ENCODE measurements around the gene THAP7. TPM values are rescaled to one million over a fixed set of nuclear protein-coding genes. Genes with fewer than 3 reads are reported as not detected.

Gene THAP7
- total RNA-seq, 1 donor from 2014 or later, result 22.0 TPM

GRCh38 chr22:20963201-20964052 is 38.5 kb downstream of the THAP7 start:
- H3K4me1 Mint-ChIP-seq, result peaks cover 6% of the 10 kb centered on the region
- H3K27ac Mint-ChIP-seq, result no peak overlapping the region
- no peaks in the 10 kb centered on the region for H3K36me3 Mint-ChIP-seq
- DNase-seq (ENCODE audit: low spot score in 2 of 2, unreplicated experiment in 2 of 2), result no peak
- H3K9me3 Mint-ChIP-seq, result no peaks in the 10 kb centered on the region
- no peak for TF ChIP-seq CTCF (IDR thresholded peaks at IDR 0.05; ENCODE audit: unreplicated experiment)
- H3K27me3 Mint-ChIP-seq (ENCODE audit: low read depth), result peaks cover 22% of the 10 kb centered on the region
- peak overlapping the region; percentile 75 for H3K4me3 Mint-ChIP-seq

DNA sequence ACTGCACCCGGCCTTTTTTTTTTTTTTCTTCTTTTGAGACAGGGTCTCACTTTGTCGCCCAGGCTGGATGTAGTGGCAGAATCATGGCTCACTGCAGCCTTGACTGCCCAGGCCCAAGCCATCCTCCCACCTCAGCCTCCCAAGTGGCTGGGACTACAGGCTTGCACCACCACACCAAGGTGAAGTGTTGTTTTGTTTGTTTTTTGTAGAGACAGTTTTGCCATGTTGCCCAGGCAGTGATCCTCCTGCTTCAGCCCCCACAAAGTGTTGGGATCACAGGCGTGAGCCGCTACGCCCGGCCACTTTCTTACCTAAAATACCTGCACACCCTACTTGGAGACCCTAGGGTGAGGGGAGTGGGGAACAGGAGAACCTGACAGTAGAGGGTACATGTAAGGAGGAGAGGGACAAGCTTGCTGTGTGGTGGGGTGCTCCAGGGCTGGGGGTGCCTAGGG is 39.4 kb downstream of the THAP7 start:
- no peak for TF ChIP-seq CTCF (IDR thresholded peaks at IDR 0.05; ENCODE audit: unreplicated experiment)
- H3K4me3 Mint-ChIP-seq, result no peak overlapping the region
- no peaks in the 10 kb centered on the region for H3K9me3 Mint-ChIP-seq
- no peak for DNase-seq (ENCODE audit: low spot score in 2 of 2, unreplicated experiment in 2 of 2)
- peaks cover 13% of the 10 kb centered on the region for H3K4me1 Mint-ChIP-seq
- H3K27ac Mint-ChIP-seq, result no peak overlapping the region
- peaks cover 29% of the 10 kb centered on the region for H3K27me3 Mint-ChIP-seq (ENCODE audit: low read depth)
- no peaks in the 10 kb centered on the region for H3K36me3 Mint-ChIP-seq

DNA sequence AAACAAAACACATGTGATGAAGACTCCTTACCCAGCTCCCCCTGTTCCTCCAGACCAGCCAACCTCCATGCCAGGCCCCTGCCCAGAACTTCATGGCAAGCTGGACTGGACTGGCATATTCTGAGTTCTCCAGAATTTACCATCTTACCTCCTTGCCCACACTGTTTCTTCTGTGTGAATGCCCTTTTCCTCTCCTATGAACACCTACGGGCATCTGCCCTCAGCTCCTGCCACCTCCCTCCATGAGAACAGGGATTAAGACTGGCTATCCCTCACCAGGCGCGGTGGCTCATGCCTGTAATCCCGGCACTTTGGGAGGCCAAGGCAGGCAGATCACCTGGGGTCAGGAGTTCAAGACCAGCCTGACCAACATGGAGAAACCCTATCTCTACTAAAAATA is 41.3 kb downstream of the THAP7 start:
- Mint-ChIP-seq H3K27ac (no peak overlapping the region), H3K36me3 (no peaks in the 10 kb centered on the region), H3K27me3 (ENCODE audit: low read depth) (peaks cover 31% of the 10 kb centered on the region), H3K9me3 (no peaks in the 10 kb centered on the region), H3K4me3 (no peak overlapping the region), H3K4me1 (peaks cover 13% of the 10 kb centered on the region)
- no peak for TF ChIP-seq CTCF (IDR thresholded peaks at IDR 0.05; ENCODE audit: unreplicated experiment)
- DNase-seq (ENCODE audit: low spot score in 2 of 2, unreplicated experiment in 2 of 2), result no peak

DNA sequence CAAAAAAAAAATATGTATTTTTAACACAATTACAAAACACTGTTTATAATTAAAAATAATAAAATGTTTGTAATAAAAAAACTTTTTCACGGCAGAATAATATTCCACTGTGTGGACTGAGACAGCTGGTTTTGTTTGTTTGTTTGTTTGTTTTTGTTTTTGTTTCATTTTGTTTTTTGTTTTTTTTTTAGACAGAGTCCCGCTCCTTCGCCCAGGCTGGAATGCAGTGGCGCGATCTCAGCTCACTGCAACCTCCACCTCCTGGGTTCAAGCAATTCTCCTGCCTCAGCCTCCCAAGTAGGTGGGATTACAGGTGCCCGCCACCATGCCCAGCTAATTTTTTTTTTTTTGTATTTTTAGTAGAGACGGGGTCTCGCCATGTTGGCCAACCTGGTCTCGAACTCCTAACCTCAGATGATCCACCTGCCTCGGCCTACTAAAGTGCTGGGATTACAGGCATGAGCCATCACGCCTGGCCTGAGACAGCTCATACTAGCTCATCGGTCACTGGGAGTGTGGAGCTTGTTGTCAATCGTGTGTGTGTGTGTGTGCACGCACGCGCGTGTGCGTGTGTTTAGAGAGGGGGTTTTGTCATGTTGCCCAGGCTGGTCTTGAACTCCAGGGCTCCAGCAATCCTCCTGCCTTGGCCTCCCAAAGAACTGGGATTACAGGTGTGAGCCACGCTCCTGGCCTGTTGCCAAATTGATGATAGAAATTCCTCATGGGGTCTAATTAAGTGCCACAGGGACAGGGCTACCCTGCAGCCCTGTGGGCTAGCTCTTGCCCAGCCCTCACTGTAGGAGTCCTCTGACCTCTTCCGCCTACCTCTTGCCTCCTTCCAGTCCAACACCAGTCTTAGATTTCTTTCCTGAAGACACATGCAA is 42.1 kb downstream of the THAP7 start:
- Mint-ChIP-seq H3K4me1 (peaks cover 13% of the 10 kb centered on the region), H3K27ac (no peak overlapping the region), H3K4me3 (peak overlapping the region; percentile 15), H3K9me3 (no peaks in the 10 kb centered on the region), H3K27me3 (ENCODE audit: low read depth) (peaks cover 27% of the 10 kb centered on the region), H3K36me3 (no peaks in the 10 kb centered on the region)
- TF ChIP-seq CTCF (IDR thresholded peaks at IDR 0.05; ENCODE audit: unreplicated experiment), result no peak
- no peak for DNase-seq (ENCODE audit: low spot score in 2 of 2, unreplicated experiment in 2 of 2)

DNA sequence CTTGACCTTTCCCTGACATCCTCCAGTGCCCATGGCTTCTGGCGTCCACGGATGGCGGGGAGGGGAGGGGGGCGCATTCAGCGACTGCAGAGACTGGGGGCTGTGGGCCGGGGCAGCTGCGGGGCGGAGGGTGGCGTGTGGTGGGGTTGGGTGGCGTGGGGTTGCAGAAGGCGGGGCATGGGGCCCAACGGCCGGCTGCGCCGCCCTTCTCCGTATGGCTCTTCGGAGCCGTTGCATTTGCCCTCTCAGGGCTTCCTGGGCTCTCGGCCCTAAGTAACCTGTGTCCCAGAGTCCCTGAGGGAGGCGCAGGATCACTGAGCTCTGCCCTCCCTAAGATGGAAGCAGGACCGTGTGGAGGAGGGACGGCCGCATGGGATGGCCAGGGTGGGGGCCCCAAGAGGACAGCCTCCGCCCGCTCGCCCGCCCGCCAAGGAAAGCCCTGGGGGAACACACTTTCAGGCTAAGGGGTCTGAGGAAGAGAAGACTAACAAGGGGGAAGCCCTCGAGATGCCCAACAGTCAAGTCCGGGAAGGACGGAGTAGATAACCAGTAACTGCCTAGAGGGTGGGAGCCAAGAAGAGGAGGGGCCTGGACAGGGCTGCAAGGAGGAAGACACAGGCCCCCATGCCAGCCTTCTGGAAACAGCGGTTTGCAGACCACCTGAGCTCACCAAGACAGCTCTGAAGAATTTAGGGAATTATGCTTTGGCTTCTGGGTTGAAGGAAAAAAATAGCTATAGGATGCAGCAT is 44.1 kb downstream of the THAP7 start:
- H3K4me1 Mint-ChIP-seq, result peaks cover 7% of the 10 kb centered on the region
- DNase-seq (ENCODE audit: low spot score in 2 of 2, unreplicated experiment in 2 of 2), result no peak
- H3K27ac Mint-ChIP-seq, result no peak overlapping the region
- no peaks in the 10 kb centered on the region for H3K9me3 Mint-ChIP-seq
- TF ChIP-seq CTCF (IDR thresholded peaks at IDR 0.05; ENCODE audit: unreplicated experiment), result no peak
- peaks cover 12% of the 10 kb centered on the region for H3K27me3 Mint-ChIP-seq (ENCODE audit: low read depth)
- H3K4me3 Mint-ChIP-seq, result peak overlapping the region; percentile 72
- H3K36me3 Mint-ChIP-seq, result peaks cover 2% of the 10 kb centered on the region
